GM23338 (cell line): ENCODE data around the gene KRT78. TPM values are rescaled to one million over a fixed set of nuclear protein-coding genes. Genes with fewer than 3 reads are reported as not detected.

ENCODE experiments used
- ATAC-seq: fragments of 200-7000 bp; cut with Tn5 transposase; 3 replicates; pipeline ENCODE4 v1.9.1; 2020
- DNase-seq: peaks from one replicate; pipeline ENCODE4 v3.0.0-alpha.2; 2015; ENCODE audit warnings: low spot score
- H2AFZ ChIP-seq: fragments of 200-600 bp; sonication (generic); 2 replicates; pipeline ENCODE4 v1.8.0; 2016; ENCODE audit warnings: antibody characterized with exemption, mild to moderate bottlenecking, moderate library complexity
- H3F3A ChIP-seq: fragments of 200-600 bp; sonication (generic); replicated peaks from 2 replicates; pipeline ENCODE4 v1.8.0; 2017; ENCODE audit warnings: antibody characterized with exemption, mixed run types, low read depth
- H3K27ac ChIP-seq: fragments of 200-600 bp; sonication (generic); 2 replicates; pipeline ENCODE4 v1.6.1; 2016; ENCODE audit warnings: low read depth
- H3K27me3 ChIP-seq: fragments of 200-600 bp; sonication (generic); 2 replicates; pipeline ENCODE4 v1.8.0; 2016; ENCODE audit warnings: mild to moderate bottlenecking, mixed run types, moderate library complexity; ENCODE audit not compliant: insufficient read depth
- H3K36me3 ChIP-seq: fragments of 200-600 bp; sonication (generic); 2 replicates; pipeline ENCODE4 v1.8.0; 2016; ENCODE audit warnings: mild to moderate bottlenecking; ENCODE audit not compliant: insufficient read depth
- H3K4me1 ChIP-seq: fragments of 200-600 bp; sonication (generic); 2 replicates; pipeline ENCODE4 v1.8.0; 2016; ENCODE audit warnings: mild to moderate bottlenecking, moderate library complexity; ENCODE audit not compliant: insufficient read depth
- H3K4me2 ChIP-seq: fragments of 200-600 bp; sonication (generic); 2 replicates; pipeline ENCODE4 v1.7.1; 2017; ENCODE audit warnings: mixed run types
- H3K4me3 ChIP-seq: fragments of 200-600 bp; sonication (generic); 2 replicates; pipeline ENCODE4 v1.6.1; 2016; ENCODE audit warnings: mixed run types
- H3K79me2 ChIP-seq: fragments of 200-600 bp; sonication (generic); replicated peaks from 2 replicates; pipeline ENCODE4 v1.8.0; 2017; ENCODE audit warnings: mild to moderate bottlenecking; ENCODE audit not compliant: insufficient read depth
- H3K9me2 ChIP-seq: fragments of 200-600 bp; sonication (generic); 2 replicates; pipeline ENCODE4 v1.8.0; 2017; ENCODE audit not compliant: insufficient read depth
- H4K20me1 ChIP-seq: fragments of 200-600 bp; sonication (generic); replicated peaks from 2 replicates; pipeline ENCODE4 v1.8.0; 2017; ENCODE audit warnings: mild to moderate bottlenecking; ENCODE audit not compliant: insufficient read depth
- H3K27ac Mint-ChIP-seq: 2 replicates; pipeline ENCODE4 v1.8.0; 2020; ENCODE audit warnings: inconsistent platforms, mild to moderate bottlenecking, moderate library complexity, mixed read lengths
- H3K27me3 Mint-ChIP-seq: 3 replicates; pipeline ENCODE4 v1.8.0; 2022; ENCODE audit warnings: low read depth, mild to moderate bottlenecking, moderate library complexity, mixed read lengths, inconsistent platforms; ENCODE audit not compliant: insufficient read depth, poor library complexity
- H3K36me3 Mint-ChIP-seq: 3 replicates; pipeline ENCODE4 v1.8.0; 2021; ENCODE audit warnings: low read depth, mild to moderate bottlenecking, inconsistent platforms, moderate library complexity, mixed read lengths
- H3K4me1 Mint-ChIP-seq: 3 replicates; pipeline ENCODE4 v1.8.0; 2020; ENCODE audit warnings: mild to moderate bottlenecking, inconsistent platforms, mixed read lengths
- H3K4me3 Mint-ChIP-seq: 3 replicates; pipeline ENCODE4 v1.8.0; 2021; ENCODE audit warnings: moderate library complexity, mild to moderate bottlenecking, inconsistent platforms, mixed read lengths
- H3K9me3 Mint-ChIP-seq: 3 replicates; pipeline ENCODE4 v1.8.0; 2020; ENCODE audit warnings: moderate library complexity, mild to moderate bottlenecking, inconsistent platforms, mixed read lengths
- CREB1 ChIP-seq: fragments of 250-450 bp; sonication (Bioruptor Pico); IDR thresholded peaks from 2 replicates; pipeline ENCODE4 v1.5.0; 2020; ENCODE audit warnings: low read depth, mild to moderate bottlenecking, moderate library complexity
- EZH2 ChIP-seq: fragments of 200-600 bp; sonication (generic); IDR thresholded peaks from one replicate; pipeline ENCODE4 v1.8.0; 2017; ENCODE audit warnings: antibody characterized with exemption, mild to moderate bottlenecking, low read depth; ENCODE audit not compliant: unreplicated experiment
- EZH2phosphoT487 ChIP-seq: fragments of 200-600 bp; sonication (generic); IDR thresholded peaks from one replicate; pipeline ENCODE4 v1.8.1; 2018; ENCODE audit warnings: antibody characterized with exemption; ENCODE audit not compliant: unreplicated experiment
- JUNB ChIP-seq: IDR thresholded peaks from one replicate; pipeline ENCODE4 v1.6.1; 2016; ENCODE audit warnings: antibody characterized with exemption; ENCODE audit not compliant: unreplicated experiment
- NANOG ChIP-seq: IDR thresholded peaks from 2 replicates; pipeline ENCODE4 v1.6.1; 2016; ENCODE audit warnings: antibody characterized with exemption, borderline replicate concordance
- POLR2AphosphoS5 ChIP-seq: IDR thresholded peaks from 2 replicates; pipeline ENCODE4 v1.6.1; 2016; ENCODE audit warnings: antibody characterized with exemption, low read depth
- STAT1 ChIP-seq: IDR thresholded peaks from one replicate; pipeline ENCODE4 v1.6.1; 2016; ENCODE audit warnings: antibody characterized with exemption; ENCODE audit not compliant: unreplicated experiment
- ZNF114 ChIP-seq: fragments of 250-450 bp; sonication (Bioruptor Pico); IDR thresholded peaks from 2 replicates; pipeline ENCODE4 v1.5.0; 2020; ENCODE audit warnings: mild to moderate bottlenecking, moderate library complexity
- ZNF331 ChIP-seq: fragments of 250-450 bp; sonication (Bioruptor Pico); IDR thresholded peaks from 2 replicates; pipeline ENCODE4 v1.5.0; 2020; ENCODE audit warnings: low read depth, mild to moderate bottlenecking, moderate library complexity
- ZNF462 ChIP-seq: fragments of 250-450 bp; sonication (Bioruptor Pico); IDR thresholded peaks from 2 replicates; pipeline ENCODE4 v1.5.0; 2020; ENCODE audit warnings: mild to moderate bottlenecking, moderate library complexity
- polyA plus RNA-seq: library from polyadenylated mRNA; unstranded; fragments of >200 nt; fragmentation: Nextera tagmentation; extraction: Ambion mirVana; gene quantifications from 2 replicates; pipeline ENCODE4 v1.2.1, GENCODE V29; 2016
- total RNA-seq: library from RNA; depleted of rRNA; stranded (reverse); fragments of >200 nt; shearing (Covaris generic); gene quantifications from 2 replicates; pipeline ENCODE4 v1.2.3, GENCODE V29; 2014
- TF ChIP-seq, protein P1 (sequence below): IDR thresholded peaks from one replicate; pipeline ENCODE4 v1.6.1; 2018; ENCODE audit warnings: antibody characterized with exemption; ENCODE audit not compliant: unreplicated experiment
- TF ChIP-seq, protein P2 (sequence below): IDR thresholded peaks from 2 replicates; pipeline ENCODE4 v1.6.1; 2016; ENCODE audit warnings: antibody characterized with exemption
- TF ChIP-seq, protein P3 (sequence below), 2 experiments: fragments of 200-600 bp in 1 of 2; sonication (generic) in 1 of 2; conservative IDR thresholded peaks; 2 replicates each; pipeline versions ENCODE4 v1.5.1 to v1.6.1; 2016 to 2017; ENCODE audit warnings: antibody characterized with exemption in 2 of 2, low read depth in 2 of 2, mild to moderate bottlenecking in 2 of 2, moderate library complexity in 1 of 2

Gene KRT78
- total and polyA plus RNA-seq, 2 experiments from 2014 or later = not detected

GRCh38 chr12:52850681-52851080 is 1.9 kb upstream of the KRT78 start:
- H3K36me3 ChIP-seq = no peaks in the 10 kb centered on the region
- no peak overlapping the region for H2AFZ ChIP-seq
- H3K27me3 Mint-ChIP-seq = no peaks in the 10 kb centered on the region
- peaks cover 2% of the 10 kb centered on the region; the same call in 1 of the 2 replicates for H3K9me2 ChIP-seq
- TF ChIP-seq STAT1 = no peak
- no peak for TF ChIP-seq NANOG
- no peak for TF ChIP-seq ZNF331 (CRISPR knock-in tag)
- TF ChIP-seq, protein P1, sequence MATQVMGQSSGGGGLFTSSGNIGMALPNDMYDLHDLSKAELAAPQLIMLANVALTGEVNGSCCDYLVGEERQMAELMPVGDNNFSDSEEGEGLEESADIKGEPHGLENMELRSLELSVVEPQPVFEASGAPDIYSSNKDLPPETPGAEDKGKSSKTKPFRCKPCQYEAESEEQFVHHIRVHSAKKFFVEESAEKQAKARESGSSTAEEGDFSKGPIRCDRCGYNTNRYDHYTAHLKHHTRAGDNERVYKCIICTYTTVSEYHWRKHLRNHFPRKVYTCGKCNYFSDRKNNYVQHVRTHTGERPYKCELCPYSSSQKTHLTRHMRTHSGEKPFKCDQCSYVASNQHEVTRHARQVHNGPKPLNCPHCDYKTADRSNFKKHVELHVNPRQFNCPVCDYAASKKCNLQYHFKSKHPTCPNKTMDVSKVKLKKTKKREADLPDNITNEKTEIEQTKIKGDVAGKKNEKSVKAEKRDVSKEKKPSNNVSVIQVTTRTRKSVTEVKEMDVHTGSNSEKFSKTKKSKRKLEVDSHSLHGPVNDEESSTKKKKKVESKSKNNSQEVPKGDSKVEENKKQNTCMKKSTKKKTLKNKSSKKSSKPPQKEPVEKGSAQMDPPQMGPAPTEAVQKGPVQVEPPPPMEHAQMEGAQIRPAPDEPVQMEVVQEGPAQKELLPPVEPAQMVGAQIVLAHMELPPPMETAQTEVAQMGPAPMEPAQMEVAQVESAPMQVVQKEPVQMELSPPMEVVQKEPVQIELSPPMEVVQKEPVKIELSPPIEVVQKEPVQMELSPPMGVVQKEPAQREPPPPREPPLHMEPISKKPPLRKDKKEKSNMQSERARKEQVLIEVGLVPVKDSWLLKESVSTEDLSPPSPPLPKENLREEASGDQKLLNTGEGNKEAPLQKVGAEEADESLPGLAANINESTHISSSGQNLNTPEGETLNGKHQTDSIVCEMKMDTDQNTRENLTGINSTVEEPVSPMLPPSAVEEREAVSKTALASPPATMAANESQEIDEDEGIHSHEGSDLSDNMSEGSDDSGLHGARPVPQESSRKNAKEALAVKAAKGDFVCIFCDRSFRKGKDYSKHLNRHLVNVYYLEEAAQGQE = no peak
- no peak for TF ChIP-seq ZNF114 (CRISPR knock-in tag)
- no peak for TF ChIP-seq CREB1 (CRISPR knock-in tag)
- TF ChIP-seq, protein P2, sequence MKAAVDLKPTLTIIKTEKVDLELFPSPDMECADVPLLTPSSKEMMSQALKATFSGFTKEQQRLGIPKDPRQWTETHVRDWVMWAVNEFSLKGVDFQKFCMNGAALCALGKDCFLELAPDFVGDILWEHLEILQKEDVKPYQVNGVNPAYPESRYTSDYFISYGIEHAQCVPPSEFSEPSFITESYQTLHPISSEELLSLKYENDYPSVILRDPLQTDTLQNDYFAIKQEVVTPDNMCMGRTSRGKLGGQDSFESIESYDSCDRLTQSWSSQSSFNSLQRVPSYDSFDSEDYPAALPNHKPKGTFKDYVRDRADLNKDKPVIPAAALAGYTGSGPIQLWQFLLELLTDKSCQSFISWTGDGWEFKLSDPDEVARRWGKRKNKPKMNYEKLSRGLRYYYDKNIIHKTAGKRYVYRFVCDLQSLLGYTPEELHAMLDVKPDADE = no peak
- TF ChIP-seq ZNF462 (CRISPR knock-in tag) = no peak
- no peak for TF ChIP-seq EZH2
- no peak for TF ChIP-seq JUNB
- TF ChIP-seq, protein P3, sequence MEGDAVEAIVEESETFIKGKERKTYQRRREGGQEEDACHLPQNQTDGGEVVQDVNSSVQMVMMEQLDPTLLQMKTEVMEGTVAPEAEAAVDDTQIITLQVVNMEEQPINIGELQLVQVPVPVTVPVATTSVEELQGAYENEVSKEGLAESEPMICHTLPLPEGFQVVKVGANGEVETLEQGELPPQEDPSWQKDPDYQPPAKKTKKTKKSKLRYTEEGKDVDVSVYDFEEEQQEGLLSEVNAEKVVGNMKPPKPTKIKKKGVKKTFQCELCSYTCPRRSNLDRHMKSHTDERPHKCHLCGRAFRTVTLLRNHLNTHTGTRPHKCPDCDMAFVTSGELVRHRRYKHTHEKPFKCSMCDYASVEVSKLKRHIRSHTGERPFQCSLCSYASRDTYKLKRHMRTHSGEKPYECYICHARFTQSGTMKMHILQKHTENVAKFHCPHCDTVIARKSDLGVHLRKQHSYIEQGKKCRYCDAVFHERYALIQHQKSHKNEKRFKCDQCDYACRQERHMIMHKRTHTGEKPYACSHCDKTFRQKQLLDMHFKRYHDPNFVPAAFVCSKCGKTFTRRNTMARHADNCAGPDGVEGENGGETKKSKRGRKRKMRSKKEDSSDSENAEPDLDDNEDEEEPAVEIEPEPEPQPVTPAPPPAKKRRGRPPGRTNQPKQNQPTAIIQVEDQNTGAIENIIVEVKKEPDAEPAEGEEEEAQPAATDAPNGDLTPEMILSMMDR (conservative IDR thresholded peaks at IDR 0.05; ENCODE audit: low read depth in 2 of 2) = no peak
- TF ChIP-seq EZH2phosphoT487 = no peak
- TF ChIP-seq POLR2AphosphoS5 = no peak
- no peaks in the 10 kb centered on the region; the same call in 2 of the 3 replicates for H3K9me3 Mint-ChIP-seq
- H4K20me1 ChIP-seq = no peaks in the 10 kb centered on the region; the same call in 1 of the 2 replicates
- H3K27ac ChIP-seq = no peak overlapping the region
- no peaks in the 10 kb centered on the region for H3F3A ChIP-seq
- no peak for ATAC-seq
- no peaks in the 10 kb centered on the region for H3K4me1 ChIP-seq
- no peak overlapping the region for H3K4me2 ChIP-seq
- H3K79me2 ChIP-seq = no peaks in the 10 kb centered on the region
- H3K27me3 ChIP-seq = no peaks in the 10 kb centered on the region
- H3K4me1 Mint-ChIP-seq = no peaks in the 10 kb centered on the region
- H3K36me3 Mint-ChIP-seq = no peaks in the 10 kb centered on the region
- H3K4me3 Mint-ChIP-seq = no peak overlapping the region
- no peak overlapping the region for H3K4me3 ChIP-seq
- no peak overlapping the region for H3K27ac Mint-ChIP-seq
- no peak for DNase-seq
